Hematopoietic multipotent progenitor cell treated with erythropoietin and hydrocortisone succinate and interleukin-3 and kit ligand, for 4 days (in vitro differentiated cells): ENCODE results near the gene MAST4.

ENCODE experiments used
- DNase-seq: peaks from one replicate; pipeline ENCODE4 v3.0.0-alpha.2; 2015

The MAST4 gene

GRCh38 chr5:66969963-66970362, 373.8 kb downstream of the MAST4 start:
- DNase-seq = peak; percentile 31

- no peak for DNase-seq
Observed at GRCh38 chr5:66972004-66972403, 375.8 kb downstream of the MAST4 start.

- no peak for DNase-seq
Observed at GRCh38 chr5:66974256-66974655, 378.1 kb downstream of the MAST4 start.

- DNase-seq = no peak
Observed at GRCh38 chr5:66976108-66976507, 379.9 kb downstream of the MAST4 start.

- no peak for DNase-seq
Observed at GRCh38 chr5:66979738-66980137, 383.5 kb downstream of the MAST4 start.

- DNase-seq = no peak
Observed at GRCh38 chr5:66981266-66982055, 385.3 kb downstream of the MAST4 start.

GRCh38 chr5:66982056-66982387, 385.8 kb downstream of the MAST4 start:
- no peak for DNase-seq

- no peak for DNase-seq
Observed at GRCh38 chr5:66982470-66982869, 386.3 kb downstream of the MAST4 start.

- DNase-seq = no peak
Observed at GRCh38 chr5:66985417-66985816, 389.2 kb downstream of the MAST4 start.

GRCh38 chr5:66986009-66986408, 389.8 kb downstream of the MAST4 start:
- DNase-seq = no peak

GRCh38 chr5:66986534-66986933, 390.3 kb downstream of the MAST4 start:
- DNase-seq = no peak

GRCh38 chr5:66987126-66987525, 390.9 kb downstream of the MAST4 start:
- DNase-seq = no peak

GRCh38 chr5:66987540-66987939, 391.3 kb downstream of the MAST4 start:
- DNase-seq = no peak

- DNase-seq = peak; percentile 79
Observed at GRCh38 chr5:66987949-66988838, 392.0 kb downstream of the MAST4 start.

GRCh38 chr5:66989286-66989685, 393.1 kb downstream of the MAST4 start:
- no peak for DNase-seq

GRCh38 chr5:66989781-66990180, 393.6 kb downstream of the MAST4 start:
- DNase-seq = no peak

- DNase-seq = peak; percentile 33
Observed at GRCh38 chr5:66991746-66992145, 395.6 kb downstream of the MAST4 start.

- DNase-seq = peak; percentile 76
Observed at GRCh38 chr5:66992547-66992946, 396.4 kb downstream of the MAST4 start.

- no peak for DNase-seq
Observed at GRCh38 chr5:66993448-66993847, 397.3 kb downstream of the MAST4 start.

GRCh38 chr5:66993882-66994281, 397.7 kb downstream of the MAST4 start:
- DNase-seq = no peak

GRCh38 chr5:66994790-66995189, 398.6 kb downstream of the MAST4 start:
- DNase-seq = no peak

- no peak for DNase-seq
Observed at GRCh38 chr5:67000794-67001475, 404.7 kb downstream of the MAST4 start.

GRCh38 chr5:67002832-67003684, 406.9 kb downstream of the MAST4 start:
- DNase-seq = peak; percentile 61
